GM12878 (cell line): ENCODE results near the gene MFAP2. TPM values are rescaled to one million over a fixed set of nuclear protein-coding genes. Genes with fewer than 3 reads are reported as not detected.

Experiments used
- ATAC-seq: fragments of 200-7000 bp; cut with Tn5 transposase; 3 replicates; pipeline ENCODE4 v1.9.1; 2020; ENCODE audit warnings: mild to moderate bottlenecking, moderate library complexity
- BruUV-seq: library from RNA; stranded (reverse); fragments of 400-500 nt; replicated peaks from 2 replicates; lab custom pipeline; 2021; lab: Mats Ljungman, UMichigan
- CTCF ChIA-PET: fragments of 300-600 bp; sonication (Branson Sonifier 250); formaldehyde crosslinking; extraction: SDS; loops from one replicate; lab custom pipeline; 2021; ENCODE audit warnings: inconsistent platforms; lab: Yijun Ruan, JAX
- POLR2A ChIA-PET: fragments of 350-600 bp; formaldehyde crosslinking; extraction: SDS; loops from one replicate; lab custom pipeline; 2021; ENCODE audit warnings: inconsistent platforms; lab: Charles Lee
- RAD21 ChIA-PET: fragments of 300-600 bp; sonication (Branson Sonifier 250); formaldehyde crosslinking; loops from one replicate; lab custom pipeline; 2023; ENCODE audit warnings: antibody characterized with exemption; ENCODE audit not compliant: unreplicated experiment; lab: Charles Lee
- SMC1A ChIA-PET: fragments of 300-600 bp; sonication (Branson Sonifier 250); formaldehyde crosslinking; loops from one replicate; lab custom pipeline; 2023; ENCODE audit not compliant: unreplicated experiment, uncharacterized antibody; lab: Charles Lee
- DNase-seq: peaks from one replicate; pipeline ENCODE4 v3.0.0-alpha.2; 2011; ENCODE audit warnings: low read depth, low spot score
- FAIRE-seq: peaks from 3 replicates; lab custom pipeline; 2011; peaks lifted over from hg19 to GRCh38; lab: Jason Lieb, UNC
- H2AFZ ChIP-seq: 2 replicates; pipeline ENCODE4 v1.6.0; 2011; ENCODE audit warnings: low read depth, low read length, control low read depth; ENCODE audit not compliant: control insufficient read depth
- H3K27ac ChIP-seq: 2 replicates; pipeline ENCODE4 v1.5.1; 2011; ENCODE audit warnings: control low read depth; ENCODE audit not compliant: control insufficient read depth, insufficient read depth
- H3K27me3 ChIP-seq, 2 experiments: replicated peaks in 1 of 2; 2 replicates each; pipeline versions ENCODE4 v1.6.0 to v1.6.1; 2011; ENCODE audit warnings: low read length in 1 of 2; ENCODE audit not compliant: control insufficient read depth in 2 of 2, insufficient read depth in 2 of 2
- H3K36me3 ChIP-seq, 2 experiments: 2 replicates each; pipeline ENCODE4 v1.5.1; 2011; ENCODE audit warnings: low read length in 1 of 2; ENCODE audit not compliant: control insufficient read depth in 2 of 2, insufficient read depth in 2 of 2
- H3K4me1 ChIP-seq: 2 replicates; pipeline ENCODE4 v1.6.1; 2011; ENCODE audit warnings: mild to moderate bottlenecking, low read length, moderate library complexity, mixed read lengths; ENCODE audit not compliant: control insufficient read depth, insufficient read depth
- H3K4me2 ChIP-seq: 2 replicates; pipeline ENCODE4 v1.6.0; 2011; ENCODE audit warnings: control low read depth; ENCODE audit not compliant: control insufficient read depth, insufficient read depth
- H3K4me3 ChIP-seq: fragments of 200-600 bp; sonication (generic); 2 replicates; pipeline ENCODE4 v1.5.1; 2016
- H3K79me2 ChIP-seq: 2 replicates; pipeline ENCODE4 v1.6.0; 2011; ENCODE audit warnings: low read length; ENCODE audit not compliant: control insufficient read depth, insufficient read depth
- H3K9ac ChIP-seq: 2 replicates; pipeline ENCODE4 v1.8.0; 2011; ENCODE audit warnings: low read length, control low read depth, mixed read lengths; ENCODE audit not compliant: control insufficient read depth, insufficient read depth
- H3K9me3 ChIP-seq: replicated peaks from 3 replicates; pipeline ENCODE4 v1.5.1; 2011; ENCODE audit warnings: mild to moderate bottlenecking, low read length; ENCODE audit not compliant: control insufficient read depth, insufficient read depth
- H4K20me1 ChIP-seq: 2 replicates; pipeline ENCODE4 v1.6.0; 2011; ENCODE audit not compliant: control insufficient read depth, insufficient read depth
- E2F8 ChIP-seq: fragments of 450-650 bp; IDR thresholded peaks from 2 replicates; pipeline ENCODE4 v1.6.1; 2018; ENCODE audit warnings: mild to moderate bottlenecking, low read depth, moderate library complexity; ENCODE audit not compliant: partially characterized antibody
- GABPA ChIP-seq: IDR thresholded peaks from 2 replicates; pipeline ENCODE4 v1.6.1; 2014; ENCODE audit warnings: antibody characterized with exemption, low read depth, mild to moderate bottlenecking, inconsistent platforms
- MEF2B ChIP-seq: fragments of 450-650 bp; IDR thresholded peaks from 2 replicates; pipeline ENCODE4 v1.6.1; 2018; ENCODE audit warnings: mild to moderate bottlenecking, moderate library complexity; ENCODE audit not compliant: partially characterized antibody, poor library complexity, severe bottlenecking
- NFIC ChIP-seq: IDR thresholded peaks from 2 replicates; pipeline ENCODE4 v1.6.1; 2012; ENCODE audit warnings: low read depth, mild to moderate bottlenecking, inconsistent platforms, low read length, moderate library complexity
- NR2C2 ChIP-seq: IDR thresholded peaks from 2 replicates; pipeline ENCODE4 v1.6.1; 2011; ENCODE audit warnings: borderline replicate concordance, low read depth; ENCODE audit not compliant: control insufficient read depth, insufficient read length
- POLR2AphosphoS2 ChIP-seq: IDR thresholded peaks from 2 replicates; pipeline ENCODE4 v1.6.1; 2011; ENCODE audit warnings: low read depth, mild to moderate bottlenecking, low read length, improper control_type of control experiment, moderate library complexity
- PRDM15 ChIP-seq: fragments of 450-650 bp; formaldehyde crosslinking; IDR thresholded peaks from 2 replicates; pipeline ENCODE4 v1.4.0; 2020; ENCODE audit warnings: mild to moderate bottlenecking, moderate library complexity
- SMARCA5 ChIP-seq: fragments of 450-650 bp; IDR thresholded peaks from 2 replicates; pipeline ENCODE4 v1.6.1; 2017; ENCODE audit warnings: mild to moderate bottlenecking
- TCF12 ChIP-seq: IDR thresholded peaks from 2 replicates; pipeline ENCODE4 v1.6.1; 2011; ENCODE audit warnings: low read depth, mild to moderate bottlenecking, low read length
- WGBS: methylation state at CpG from one replicate; pipeline ENCODE4 v1.1.6; 2016; ENCODE audit warnings: low lambda C conversion rate; ENCODE audit not compliant: insufficient replicate concordance, insufficient coverage; ENCODE audit errors: missing lambda C conversion rate; 5-methylcytosine and 5-hydroxymethylcytosine counted together
- in situ Hi-C: fragments of 300-500 bp; cut with MboI; formaldehyde crosslinking; loops from 9 replicates; pipeline ENCODE4 v1.14.3; 2018; ENCODE audit warnings: mixed read lengths
- intact Hi-C: fragments of 100-400 bp; cut with micrococcal nuclease; formaldehyde crosslinking; loops from one replicate; pipeline ENCODE4 v1.14.2; 2022; ENCODE audit not compliant: unreplicated experiment
- polyA plus RNA-seq, 11 experiments: library from polyadenylated mRNA; depleted of rRNA in 4 of 11; unstranded in 6 of 11; stranded (reverse) in 5 of 11; fragments of >200 nt; fragmentation: Nextera tagmentation in 4 of 11; fragmentation: Illumina TruSeq in 1 of 11; extraction: Ambion mirVana in 4 of 11; extraction: Trizol in 1 of 11; gene quantifications; 1 replicate in 1 of 11; 2 replicates in 10 of 11; pipeline versions ENCODE4 v1.2.1 to v1.2.3, GENCODE V29; 2011 to 2016; ENCODE audit warnings: inconsistent platforms in 2 of 11, missing spikeins in 2 of 11, low read depth in 1 of 11
- total RNA-seq, 4 experiments: library from RNA; depleted of rRNA in 3 of 4; stranded (reverse); fragments of >200 nt in 3 of 4; fragmentation: Illumina TruSeq in 1 of 4; extraction: Trizol in 1 of 4; gene quantifications; 2 replicates each; pipeline versions ENCODE4 v1.2.1 to v1.2.3, GENCODE V29; 2013 to 2021

Gene MFAP2
- total and polyA plus RNA-seq, 10 of the 15 experiments (the other 5 are each of a cell fraction or from before 2014, with no cell fraction given), result 0.16 TPM; not detected in 9

- TF ChIP-seq E2F8, result no peak
- no peak for TF ChIP-seq MEF2B
- TF ChIP-seq SMARCA5, result no peak
- TF ChIP-seq, all 136 proteins: peak for 0
Measured at GRCh38 chr1:16961297-16962133, 18.9 kb downstream of the MFAP2 start (continued).

- ChIA-PET SMC1A (interaction anchor here (0.7 to 2.1 kb wide), 4 partner anchors 9 to 339 kb away, joined by 3 to 10 read pairs (median 6); no protein-coding TSS in a partner anchor), RAD21 (interaction anchor here (1.1 to 1.7 kb wide), 3 partner anchors 85 to 340 kb away, joined by 3 to 16 read pairs (median 8); no protein-coding TSS in a partner anchor), CTCF (interaction anchor here (0.7 to 4.1 kb wide), 22 partner anchors 9 to 344 kb away, joined by 3 to 33 read pairs (median 3); no protein-coding TSS in a partner anchor), POLR2A (interaction anchor here (0.7 kb wide), 1 partner anchor 803 kb away, joined by 3 read pairs; no protein-coding TSS in a partner anchor)
- peak; percentile 87 for FAIRE-seq
- H3K4me1 ChIP-seq, result no peaks in the 10 kb centered on the region
- no peaks in the 10 kb centered on the region for H3K27me3 ChIP-seq
- H4K20me1 ChIP-seq, result no peaks in the 10 kb centered on the region
- DNase-seq, result peak; percentile 7
- no TSS peak for BruUV-seq
- peak overlapping the region; percentile 93 for H2AFZ ChIP-seq
- 2% methylated on average over 54 of the region's 57 CpGs for WGBS
- intact Hi-C loops, result no loop called here
- H3K9me3 ChIP-seq, result no peaks in the 10 kb centered on the region
- H3K79me2 ChIP-seq, result no peaks in the 10 kb centered on the region
- no peak overlapping the region for H3K27ac ChIP-seq
- H3K4me2 ChIP-seq, result peak overlapping the region; percentile 82
- H3K36me3 ChIP-seq, result no peaks in the 10 kb centered on the region
- peak overlapping the region; percentile 44; the same call in 1 of the 2 replicates for H3K9ac ChIP-seq
- in situ Hi-C loops, result no loop called here
- peak overlapping the region; percentile 43; the same call in 1 of the 2 replicates for H3K4me3 ChIP-seq
- ATAC-seq, result peak; percentile 95
- no peak for TF ChIP-seq NFIC
- no peak for TF ChIP-seq NR2C2
- TF ChIP-seq GABPA, result no peak
- TF ChIP-seq TCF12, result peak; percentile 56; the same call in 1 of the 2 replicates
- no peak for TF ChIP-seq POLR2AphosphoS2
- TF ChIP-seq PRDM15 (CRISPR knock-in tag), result no peak
Measured at GRCh38 chr1:16960560-16961296, 19.7 kb downstream of the MFAP2 start.
